Calu3 (cell line): Measurements from ENCODE around the gene TNC. TPM values are rescaled to one million over a fixed set of nuclear protein-coding genes. Genes with fewer than 3 reads are reported as not detected.

Source experiments
- BruUV-seq: library from RNA; stranded (reverse); fragments of 400-500 nt; replicated peaks from 2 replicates; lab custom pipeline; 2021; lab: Mats Ljungman, UMichigan
- CTCF ChIA-PET: fragments of 300-600 bp; sonication (Branson Sonifier 250); formaldehyde crosslinking; loops from one replicate; lab custom pipeline; 2022; ENCODE audit warnings: antibody characterized with exemption; lab: Charles Lee
- DNase-seq: peaks from one replicate; pipeline ENCODE4 v3.0.0; 2022
- H3K27ac Mint-ChIP-seq: one replicate; pipeline ENCODE4 v1.8.0; 2022; ENCODE audit warnings: mixed read lengths; ENCODE audit not compliant: unreplicated experiment
- H3K27me3 Mint-ChIP-seq: one replicate; pipeline ENCODE4 v1.8.0; 2022; ENCODE audit warnings: mixed read lengths; ENCODE audit not compliant: unreplicated experiment
- H3K36me3 Mint-ChIP-seq: one replicate; pipeline ENCODE4 v1.8.0; 2022; ENCODE audit warnings: mild to moderate bottlenecking, moderate library complexity, mixed read lengths; ENCODE audit not compliant: insufficient read depth, unreplicated experiment
- H3K4me1 Mint-ChIP-seq: one replicate; pipeline ENCODE4 v1.8.0; 2022; ENCODE audit warnings: mild to moderate bottlenecking, low read depth, mixed read lengths; ENCODE audit not compliant: unreplicated experiment
- H3K4me3 Mint-ChIP-seq: one replicate; pipeline ENCODE4 v1.8.0; 2022; ENCODE audit warnings: mild to moderate bottlenecking, low read depth, moderate library complexity, mixed read lengths; ENCODE audit not compliant: unreplicated experiment
- H3K9me3 Mint-ChIP-seq: one replicate; pipeline ENCODE4 v1.8.0; 2022; ENCODE audit warnings: low read depth, mixed read lengths; ENCODE audit not compliant: unreplicated experiment
- CTCF ChIP-seq: fragments of 200-600 bp; IDR thresholded peaks from one replicate; pipeline ENCODE4 v1.8.0; 2022; ENCODE audit warnings: antibody characterized with exemption; ENCODE audit not compliant: unreplicated experiment
- intact Hi-C: fragments of 100-400 bp; cut with micrococcal nuclease; formaldehyde crosslinking; loops from one replicate; pipeline ENCODE4 v1.10.0; 2022; ENCODE audit not compliant: unreplicated experiment
- total RNA-seq: library from RNA; stranded (reverse); gene quantifications from 2 replicates; pipeline ENCODE4 v1.2.3, GENCODE V29; 2022

Gene TNC
- total RNA-seq, 1 experiment from 2014 or later, result 1.0 TPM

- no TSS peak for BruUV-seq
- TF ChIP-seq CTCF, result no peak
- H3K27me3 Mint-ChIP-seq, result peaks cover 34% of the 10 kb centered on the region
- CTCF ChIA-PET, result no interaction called here
- H3K27ac Mint-ChIP-seq, result no peak overlapping the region
- intact Hi-C loops, result no loop called here
- H3K9me3 Mint-ChIP-seq, result no peaks in the 10 kb centered on the region
- no peaks in the 10 kb centered on the region for H3K4me1 Mint-ChIP-seq
- no peaks in the 10 kb centered on the region for H3K36me3 Mint-ChIP-seq
- H3K4me3 Mint-ChIP-seq, result no peak overlapping the region
- DNase-seq, result no peak
These were observed 112.6 kb downstream of the TNC start for GRCh38 chr9:115005322-115005721.

- CTCF ChIA-PET, result no interaction called here
- intact Hi-C loops, result no loop called here
- peaks cover 41% of the 10 kb centered on the region for H3K27me3 Mint-ChIP-seq
- H3K36me3 Mint-ChIP-seq, result no peaks in the 10 kb centered on the region
- H3K4me1 Mint-ChIP-seq, result no peaks in the 10 kb centered on the region
- no peak overlapping the region for H3K27ac Mint-ChIP-seq
- DNase-seq, result no peak
- BruUV-seq, result no TSS peak
- TF ChIP-seq CTCF, result no peak
- no peak overlapping the region for H3K4me3 Mint-ChIP-seq
- H3K9me3 Mint-ChIP-seq, result no peaks in the 10 kb centered on the region
These were observed 113.4 kb downstream of the TNC start for GRCh38 chr9:115004545-115004944.

DNA sequence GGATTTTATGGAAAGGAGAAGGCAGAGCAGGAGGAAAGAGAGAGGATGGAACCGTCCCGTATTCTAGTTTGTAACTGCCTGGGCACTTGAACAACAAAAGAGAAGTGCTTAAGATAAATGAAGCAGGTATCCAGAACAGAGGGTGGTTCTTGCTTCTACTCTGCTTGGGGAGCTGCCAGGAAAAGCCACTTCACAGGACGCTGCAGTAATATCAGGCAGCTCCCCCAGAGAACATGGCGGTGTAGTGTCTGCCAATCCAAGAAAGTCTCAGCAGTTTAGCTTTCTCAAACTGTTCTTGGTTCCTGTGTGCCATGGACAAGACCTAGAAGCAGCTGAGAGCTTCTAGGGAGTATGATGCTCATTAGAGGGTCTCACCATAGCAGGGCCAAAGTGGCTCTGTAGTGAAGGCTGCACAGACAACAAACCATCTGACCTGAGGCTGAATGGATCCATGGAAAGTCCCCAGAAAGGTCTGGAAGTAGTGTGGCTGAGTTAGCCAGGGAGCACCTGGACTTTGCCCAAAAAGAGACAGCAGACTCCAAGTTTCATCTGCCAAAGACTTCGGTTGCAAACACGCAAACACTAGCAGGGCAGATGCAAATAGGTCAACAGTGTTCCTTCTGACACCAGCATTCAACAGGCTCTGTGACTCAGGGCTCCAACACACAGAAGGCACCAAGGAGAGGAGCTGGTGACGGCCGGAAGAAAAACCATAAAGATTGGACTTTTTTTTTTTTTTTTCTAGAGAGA lies 115.4 kb downstream of the TNC start:
- Mint-ChIP-seq H3K4me3 (no peak overlapping the region), H3K36me3 (no peaks in the 10 kb centered on the region), H3K27ac (no peak overlapping the region), H3K9me3 (no peaks in the 10 kb centered on the region), H3K27me3 (peaks cover 52% of the 10 kb centered on the region), H3K4me1 (no peaks in the 10 kb centered on the region)
- no peak for TF ChIP-seq CTCF
- BruUV-seq, result no TSS peak
- intact Hi-C loops, result no loop called here
- CTCF ChIA-PET, result no interaction called here
- DNase-seq, result no peak

- Mint-ChIP-seq H3K27me3 (peaks cover 43% of the 10 kb centered on the region), H3K9me3 (no peaks in the 10 kb centered on the region), H3K4me3 (no peak overlapping the region), H3K4me1 (no peaks in the 10 kb centered on the region), H3K36me3 (no peaks in the 10 kb centered on the region), H3K27ac (no peak overlapping the region)
- TF ChIP-seq CTCF, result no peak
- intact Hi-C loops, result no loop called here
- DNase-seq, result no peak
- no TSS peak for BruUV-seq
- CTCF ChIA-PET, result no interaction called here
These were observed 117.7 kb downstream of the TNC start for GRCh38 chr9:115000217-115000639.
